GM18861 (cell line): ENCODE data around the gene FAM228B.
"Not testable (repeated sequence)": the region's sequence is repeated elsewhere in the genome, so short reads cannot be mapped to it uniquely, and the experiment has no call there.

Experiments used
- ATAC-seq: cut with Tn5 transposase; IDR thresholded peaks from one replicate; pipeline ENCODE4 v1.9.1; 2021; ENCODE audit not compliant: unreplicated experiment

FAM228B gene

GRCh38 chr2:24101992-24102391, 21.3 kb upstream of the FAM228B start:
- no peak for ATAC-seq

DNA sequence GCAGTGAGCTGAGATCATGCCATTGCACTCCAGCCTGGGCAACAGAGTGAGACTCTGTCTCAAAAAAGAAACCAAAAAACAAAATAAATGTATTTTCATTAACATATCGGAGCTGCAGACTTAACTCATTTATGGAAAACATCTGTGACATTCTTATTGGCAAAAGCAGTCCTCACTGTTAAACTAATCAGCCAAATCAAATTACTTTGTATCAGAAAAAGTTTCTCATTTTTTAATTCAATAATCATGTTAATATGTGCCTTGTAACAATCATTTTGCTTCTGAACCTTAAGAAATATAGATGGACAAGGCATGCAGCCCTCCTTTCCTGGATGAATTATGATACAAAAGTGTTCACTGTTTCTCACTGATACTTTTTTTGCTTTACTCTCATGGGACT, 20.6 kb upstream of the FAM228B start:
- no peak for ATAC-seq

DNA sequence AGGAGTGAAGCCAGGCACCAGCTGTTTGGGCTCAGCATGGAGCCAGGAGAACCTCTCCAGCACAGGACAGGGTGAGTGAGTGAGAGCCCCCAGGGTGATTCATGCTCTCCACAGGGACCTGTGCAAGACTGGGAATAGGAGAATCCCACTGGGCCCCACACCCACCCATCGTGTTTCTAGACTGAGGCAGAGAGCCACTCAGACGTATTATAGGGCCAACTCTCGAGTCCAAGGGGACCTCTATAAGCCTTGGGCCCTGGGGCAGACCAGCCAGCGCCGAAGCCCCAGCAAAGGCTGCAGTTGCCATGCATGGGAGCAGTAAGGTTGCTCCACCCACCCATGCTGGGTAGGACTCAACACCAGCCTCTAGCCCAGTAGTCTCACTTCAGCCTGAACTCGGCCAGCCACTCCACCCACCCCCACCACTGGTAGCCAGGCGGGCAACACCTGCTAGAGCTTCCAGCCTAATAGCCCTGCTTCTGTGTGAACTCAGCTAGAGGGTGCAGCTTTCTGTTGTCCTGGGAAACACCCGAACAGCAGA, 19.1 kb upstream of the FAM228B start:
- no peak for ATAC-seq

GRCh38 chr2:24104906-24105305, 18.4 kb upstream of the FAM228B start:
- ATAC-seq = no peak

- ATAC-seq = no peak
These were observed 17.5 kb upstream of the FAM228B start for GRCh38 chr2:24105816-24106215.

DNA sequence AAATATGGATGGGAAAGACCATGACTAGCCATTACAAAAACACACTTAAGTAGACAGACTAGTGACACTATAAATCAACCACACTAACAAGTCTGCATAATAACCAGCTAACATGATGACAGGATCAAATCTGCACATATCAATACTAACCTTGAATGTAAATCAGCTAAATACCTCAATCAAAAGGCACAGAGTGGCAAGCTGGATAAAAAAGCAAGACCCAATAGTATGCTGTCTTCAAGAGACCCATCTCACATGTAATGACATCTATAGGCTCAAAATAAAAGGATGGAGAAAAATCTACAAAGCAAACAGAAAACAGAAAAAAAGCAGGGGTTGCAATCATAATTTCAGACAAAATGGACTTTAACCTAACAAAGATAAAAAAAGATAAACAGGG, 16.5 kb upstream of the FAM228B start:
- no peak for ATAC-seq

DNA sequence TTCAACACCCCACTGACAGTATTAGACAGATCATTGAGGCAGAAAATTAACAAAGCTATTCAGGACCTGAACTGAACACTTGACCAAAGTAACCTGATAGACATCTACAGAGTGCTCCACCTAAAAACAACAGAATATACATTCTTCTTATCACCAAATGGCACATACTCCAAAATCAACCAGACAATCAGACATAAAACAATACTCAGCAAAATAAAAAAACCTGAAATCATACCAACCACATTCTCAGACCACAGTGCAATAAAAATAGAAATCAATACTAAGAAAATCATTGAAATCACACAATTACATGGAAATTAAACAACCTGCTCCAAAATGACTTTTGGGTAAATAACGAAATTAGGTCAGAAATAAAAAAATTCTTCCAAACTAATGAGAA, 15.9 kb upstream of the FAM228B start:
- ATAC-seq = no peak

DNA sequence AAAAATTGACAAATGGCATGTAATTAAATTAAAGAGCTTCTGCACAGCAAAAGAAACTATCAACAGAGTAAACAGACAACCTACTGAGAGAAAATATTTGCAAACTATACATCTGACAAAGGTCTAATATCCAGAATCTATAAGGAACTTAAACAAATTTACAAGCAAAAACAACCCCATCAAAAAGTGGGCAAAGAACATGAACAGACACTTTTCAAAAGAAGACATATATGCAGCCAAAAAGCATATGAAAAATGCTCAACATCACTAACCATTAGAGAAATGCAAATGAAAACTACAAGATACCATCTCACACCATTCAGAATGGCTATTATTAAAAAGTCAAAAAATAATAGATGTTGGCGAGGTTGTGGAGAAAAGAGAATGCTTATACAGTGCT, 13.8 kb upstream of the FAM228B start:
- not testable (repeated sequence) for ATAC-seq

DNA sequence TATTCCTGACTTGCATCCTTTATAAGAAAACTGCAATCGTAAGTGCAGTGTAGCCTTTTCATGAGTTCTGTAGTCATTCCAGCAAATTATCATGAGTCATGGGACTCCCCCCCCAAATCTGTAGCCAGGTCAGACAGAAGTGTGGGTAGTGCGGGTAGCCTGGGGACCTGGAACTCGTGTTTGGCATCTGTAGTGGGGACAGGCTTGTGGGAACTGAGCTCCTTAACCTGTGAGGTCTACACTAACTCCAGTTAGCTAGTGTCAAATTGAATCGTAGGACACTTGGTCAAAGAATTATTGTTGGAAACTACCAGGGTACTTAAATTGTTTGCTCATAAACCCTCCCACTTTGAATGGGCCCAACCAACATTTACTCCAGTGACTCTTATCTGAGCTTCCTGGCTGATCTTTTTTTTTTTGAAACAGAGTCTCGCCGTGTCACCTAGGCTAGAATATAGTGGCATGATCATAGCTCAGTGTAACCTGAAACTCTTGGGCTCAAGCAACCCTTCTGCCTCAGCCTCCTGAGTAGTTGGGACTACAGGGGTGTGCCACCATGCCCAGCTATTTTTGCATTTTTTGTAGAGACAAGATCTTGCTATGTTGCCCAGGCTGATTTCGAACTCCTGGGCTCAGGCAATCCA, 12.5 kb upstream of the FAM228B start:
- ATAC-seq = no peak

DNA sequence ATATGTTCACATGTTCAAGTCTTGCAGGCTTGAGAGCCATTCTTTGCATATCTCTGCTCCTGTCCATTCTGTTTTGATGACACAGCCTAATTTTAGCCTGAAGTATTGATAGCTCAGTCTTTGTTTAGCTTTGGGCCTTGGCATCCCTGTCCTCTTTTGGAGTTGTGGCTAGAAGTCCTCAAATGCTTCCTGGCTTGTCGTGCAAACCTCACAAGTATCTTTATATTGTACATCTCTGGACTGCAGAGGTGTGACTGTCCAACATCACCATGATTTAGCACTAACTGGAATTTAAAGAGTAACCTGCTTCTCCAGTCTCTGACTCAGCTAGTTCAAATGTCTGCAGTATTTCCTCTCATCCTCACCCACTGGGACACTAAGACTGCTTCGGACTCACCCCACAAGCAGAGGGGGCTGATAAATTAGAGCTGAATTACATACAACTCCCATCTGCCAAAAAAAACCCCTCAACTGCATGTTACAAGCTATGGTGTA, 11.8 kb upstream of the FAM228B start:
- ATAC-seq = no peak

- no peak for ATAC-seq
These were observed 8.2 kb upstream of the FAM228B start for GRCh38 chr2:24115057-24115456.

DNA sequence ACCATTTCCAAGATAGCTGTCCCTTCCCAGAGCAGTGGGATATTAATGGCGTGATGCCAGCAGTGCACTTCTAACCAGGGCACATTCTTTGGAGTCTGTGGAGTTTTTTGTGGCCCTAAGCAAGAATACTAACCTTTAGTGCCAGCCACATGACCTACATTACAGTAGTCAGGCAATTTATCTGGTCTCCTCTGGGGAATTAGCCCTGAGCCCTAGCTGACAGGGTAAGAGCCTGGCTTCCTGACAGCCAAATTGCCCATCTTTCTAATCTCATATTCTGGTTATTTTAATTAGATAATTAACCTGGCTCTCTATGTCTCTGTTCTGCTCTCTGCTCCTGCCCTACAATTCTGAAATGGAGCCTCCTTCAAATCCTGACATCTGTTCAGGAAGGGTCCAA, 5.4 kb upstream of the FAM228B start:
- no peak for ATAC-seq

GRCh38 chr2:24121066-24121465, 2.2 kb upstream of the FAM228B start:
- ATAC-seq = no peak

DNA sequence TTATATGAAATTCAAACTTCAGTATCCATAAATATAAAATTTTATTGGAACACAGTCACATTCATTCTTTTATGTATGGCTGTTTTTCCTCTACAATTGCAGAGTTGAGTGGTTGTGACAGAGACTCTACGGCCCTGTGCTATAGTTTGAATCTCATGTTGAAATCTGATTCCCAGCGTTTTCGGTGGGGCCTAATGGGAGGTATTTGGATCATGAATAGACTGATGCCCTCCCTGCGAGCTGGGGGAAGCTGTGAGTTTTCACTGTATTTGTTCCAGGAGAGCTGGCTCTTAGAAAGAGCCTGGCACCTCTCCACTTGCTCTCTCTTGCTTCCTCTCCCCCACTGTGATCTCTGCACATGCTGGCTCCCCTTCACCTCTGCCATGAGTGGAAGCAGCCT, 1.8 kb upstream of the FAM228B start:
- no peak for ATAC-seq

DNA sequence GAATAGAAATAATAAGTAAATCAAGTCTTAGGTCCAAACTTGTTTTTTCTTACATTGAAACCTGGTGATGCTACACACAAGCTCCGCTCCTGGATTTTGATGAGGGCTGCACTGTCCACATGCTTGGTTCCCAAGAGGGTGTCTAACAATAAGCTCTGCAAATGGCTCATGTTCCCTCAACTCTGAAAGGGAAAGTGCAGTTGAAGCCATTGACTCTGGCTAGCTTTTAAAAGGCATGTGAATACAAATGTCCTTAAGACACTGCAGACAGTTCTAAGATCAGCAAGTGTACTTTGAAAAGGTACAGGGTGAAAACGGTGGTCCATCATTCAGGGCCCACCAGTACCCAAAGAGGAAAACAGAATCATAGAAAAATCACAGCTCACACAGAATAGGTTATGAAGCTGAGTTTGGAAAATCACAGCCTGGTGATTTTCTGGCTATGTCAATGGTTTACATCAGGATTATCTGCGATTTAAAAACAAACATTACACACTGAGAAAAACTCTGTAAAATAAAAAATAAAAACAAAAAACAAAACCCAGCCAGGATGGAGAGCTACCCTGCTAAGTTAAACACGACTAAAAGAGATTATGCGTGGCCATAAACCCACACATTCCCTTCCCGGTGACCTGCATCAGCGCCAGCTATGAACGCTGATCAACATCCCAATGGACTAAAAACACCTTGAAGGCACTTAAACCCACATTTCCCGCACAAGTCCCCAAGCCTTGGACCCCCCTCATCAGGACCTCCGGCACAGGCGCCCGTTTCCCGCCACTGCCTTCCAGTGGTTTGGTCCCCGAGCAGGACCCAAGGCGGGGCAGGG, 689 bp upstream of the FAM228B start:
- no peak for ATAC-seq

GRCh38 chr2:24123922-24124580, 782 bp downstream of the FAM228B start:
- ATAC-seq = no peak

- ATAC-seq = no peak
These were observed 2.7 kb downstream of the FAM228B start for GRCh38 chr2:24125956-24126355.

GRCh38 chr2:24132543-24132942, 9.3 kb downstream of the FAM228B start:
- ATAC-seq = no peak

DNA sequence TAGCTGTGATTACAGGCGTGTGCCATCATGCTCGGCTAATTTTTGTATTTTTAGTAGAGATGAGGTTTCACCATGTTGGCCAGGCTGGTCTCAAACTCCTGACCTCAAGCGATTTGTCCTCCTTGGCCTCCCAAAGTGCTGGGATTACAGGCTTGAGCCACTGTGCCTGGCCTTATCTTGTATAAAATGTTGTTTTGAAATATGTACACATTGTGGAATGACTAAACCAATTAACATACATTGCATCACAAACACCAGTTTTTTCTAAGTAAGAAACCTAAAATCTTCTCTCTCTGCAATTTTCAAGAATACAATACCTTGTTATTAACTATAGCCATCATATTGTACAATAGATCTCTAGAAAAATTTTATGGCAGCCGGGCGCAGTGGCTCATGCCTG, 17.0 kb downstream of the FAM228B start:
- not testable (repeated sequence) for ATAC-seq

DNA sequence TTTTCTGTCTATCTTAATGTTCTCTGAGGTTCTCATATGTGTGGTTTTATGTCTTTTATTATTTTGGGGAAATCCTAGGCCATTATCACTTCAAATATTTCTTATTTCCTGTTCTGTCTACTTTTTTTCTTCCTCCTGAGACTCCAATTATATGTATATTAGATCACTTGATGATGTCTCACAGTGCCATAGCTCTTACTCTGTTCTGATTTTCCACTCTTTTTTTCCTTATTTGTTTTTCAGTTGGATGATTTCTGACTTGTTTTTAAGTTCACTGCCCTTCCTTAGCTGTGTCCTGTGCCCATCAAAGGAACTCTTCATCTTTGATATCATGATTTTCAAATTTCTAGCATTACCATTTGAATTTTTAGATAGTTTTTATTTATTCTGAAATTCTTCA, 24.1 kb downstream of the FAM228B start:
- ATAC-seq = no peak

GRCh38 chr2:24152413-24153197, 29.3 kb downstream of the FAM228B start:
- ATAC-seq = no peak
